DMS153 treated with DMSO at 0.1 percent for 48 hours (cell line): ENCODE data around the gene ZNF827.

ENCODE experiments used
- DNase-seq: peaks from one replicate; lab custom pipeline; 2025; ENCODE audit not compliant: unreplicated experiment; lab: John Stamatoyannopoulos, UW

The ZNF827 gene

DNA sequence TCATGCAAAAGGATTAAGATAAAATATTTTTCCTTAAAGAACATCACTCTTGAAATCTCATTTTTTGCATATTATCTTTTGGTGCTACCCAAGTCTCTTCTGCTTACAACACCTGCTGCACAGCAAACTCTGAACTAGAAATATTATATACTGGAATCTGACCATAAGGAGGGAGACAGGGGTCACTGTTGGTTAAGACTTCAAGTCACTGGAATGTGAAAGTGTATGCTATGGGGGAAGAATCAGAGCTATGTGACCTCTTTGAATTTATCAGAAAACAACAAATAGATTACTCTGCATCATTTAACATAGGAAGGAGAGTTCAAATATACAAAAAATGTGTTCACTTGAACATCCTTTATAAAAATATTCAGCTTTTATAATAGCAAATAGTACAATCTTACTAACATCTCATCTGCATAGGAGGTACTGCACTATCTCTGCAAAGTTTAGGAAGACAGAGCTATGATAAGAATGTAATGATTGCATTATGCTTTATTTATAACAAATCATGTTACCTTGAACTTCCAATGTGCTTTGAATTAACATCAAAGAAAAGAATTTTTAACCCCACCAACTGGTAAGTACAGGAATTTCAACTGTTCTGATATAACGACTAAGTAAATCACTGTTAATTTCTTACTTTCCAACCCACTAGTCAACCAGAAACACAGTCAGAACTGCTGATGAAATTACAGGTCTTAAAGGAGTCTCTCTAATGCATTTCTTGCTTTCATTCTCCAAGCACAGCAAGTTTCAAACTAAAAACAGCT, 69.8 kb downstream of the ZNF827 start:
- no peak for DNase-seq

DNA sequence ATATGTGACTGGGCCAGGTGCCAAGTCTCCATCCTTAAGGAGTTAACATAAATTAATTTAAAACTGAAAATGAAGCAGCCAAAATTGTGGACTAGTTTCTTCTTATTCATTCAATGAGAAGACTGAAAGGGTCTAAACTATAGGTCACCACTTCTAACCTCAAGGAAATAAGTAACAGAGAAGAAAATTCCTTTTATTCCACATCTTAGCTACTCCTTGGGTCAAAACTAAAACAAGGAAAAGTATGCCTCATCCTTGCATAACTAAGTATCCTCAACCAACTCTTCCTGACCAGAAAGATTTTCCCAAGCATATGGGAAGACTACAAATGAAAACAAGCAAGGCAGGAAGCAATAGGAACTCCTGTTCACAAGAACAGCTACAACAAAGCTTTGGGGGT, 71.2 kb downstream of the ZNF827 start:
- DNase-seq: no peak

DNA sequence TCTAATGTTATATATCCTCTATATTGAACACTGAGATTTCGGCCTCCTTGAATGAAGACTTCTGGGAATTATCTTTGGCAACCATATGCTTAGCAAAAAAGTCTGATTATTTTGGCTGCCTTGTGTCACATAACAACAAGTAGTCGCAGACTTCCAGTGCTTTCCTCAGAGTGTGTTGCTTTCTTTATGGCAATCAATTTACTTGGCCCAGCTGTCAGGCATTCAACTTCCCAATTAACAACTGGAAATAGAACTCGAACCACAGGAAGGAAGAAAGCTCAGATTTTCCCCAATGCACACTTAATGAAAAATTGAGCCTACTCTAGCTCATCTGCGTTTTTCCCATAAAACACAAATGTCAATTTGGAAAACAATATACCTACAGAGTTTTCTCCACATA, 71.6 kb downstream of the ZNF827 start:
- no peak for DNase-seq

DNA sequence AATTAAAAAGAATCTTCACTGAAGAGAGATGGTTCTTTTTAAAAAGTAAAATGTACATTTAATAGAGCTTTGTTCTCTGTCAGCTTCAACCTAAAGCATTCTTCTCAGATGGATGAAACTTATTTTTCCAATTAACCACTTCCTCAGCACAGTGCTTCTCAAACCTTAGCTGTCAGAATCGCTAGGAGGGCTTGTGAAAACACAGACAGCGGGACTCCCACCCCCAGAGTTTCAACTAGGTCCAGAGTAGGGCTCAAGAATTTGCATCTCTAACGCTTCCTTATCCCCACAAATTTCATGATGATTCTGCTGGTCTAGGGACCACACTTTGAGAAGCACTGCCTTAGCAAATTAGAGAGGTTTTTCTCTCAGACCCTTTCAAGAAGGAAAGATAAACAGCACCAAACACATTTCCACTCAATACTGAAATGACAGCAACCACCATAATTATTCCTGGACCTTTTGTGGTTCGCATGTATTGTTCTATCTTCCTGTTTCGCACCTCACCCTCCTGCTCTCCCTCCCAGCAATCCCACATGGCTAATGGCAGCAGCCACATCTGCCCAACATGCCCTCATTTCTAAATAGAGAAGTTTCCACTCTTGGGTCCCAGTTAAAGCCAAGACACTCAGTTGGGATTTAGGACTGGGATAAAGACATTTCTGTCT, 73.2 kb downstream of the ZNF827 start:
- DNase-seq: no peak

- DNase-seq: no peak
Measured at GRCh38 chr4:145863191-145863590, 75.4 kb downstream of the ZNF827 start.

- no peak for DNase-seq
Measured at GRCh38 chr4:145861336-145862318, 77.0 kb downstream of the ZNF827 start.

GRCh38 chr4:145860897-145861296, 77.7 kb downstream of the ZNF827 start:
- no peak for DNase-seq

GRCh38 chr4:145860446-145860845, 78.2 kb downstream of the ZNF827 start:
- no peak for DNase-seq

DNA sequence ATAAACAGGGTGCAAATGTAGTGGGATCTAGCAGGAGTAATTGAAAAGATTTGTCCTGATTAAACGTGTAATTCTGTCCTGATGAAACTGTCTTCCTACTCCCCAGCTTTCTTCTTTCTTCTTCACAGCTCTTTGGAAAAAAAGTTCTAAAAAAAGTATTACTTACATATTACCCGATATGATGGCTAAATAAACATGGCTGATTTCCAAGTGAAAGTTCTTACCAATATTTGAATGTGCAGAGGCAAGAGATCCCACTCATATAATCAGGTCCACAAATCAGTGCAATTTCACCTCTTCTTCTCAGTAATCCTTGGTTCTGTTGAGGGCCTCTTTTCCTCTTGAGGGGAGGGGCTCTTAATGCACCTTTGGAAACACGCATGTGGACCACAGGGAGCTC, 78.7 kb downstream of the ZNF827 start:
- no peak for DNase-seq

DNA sequence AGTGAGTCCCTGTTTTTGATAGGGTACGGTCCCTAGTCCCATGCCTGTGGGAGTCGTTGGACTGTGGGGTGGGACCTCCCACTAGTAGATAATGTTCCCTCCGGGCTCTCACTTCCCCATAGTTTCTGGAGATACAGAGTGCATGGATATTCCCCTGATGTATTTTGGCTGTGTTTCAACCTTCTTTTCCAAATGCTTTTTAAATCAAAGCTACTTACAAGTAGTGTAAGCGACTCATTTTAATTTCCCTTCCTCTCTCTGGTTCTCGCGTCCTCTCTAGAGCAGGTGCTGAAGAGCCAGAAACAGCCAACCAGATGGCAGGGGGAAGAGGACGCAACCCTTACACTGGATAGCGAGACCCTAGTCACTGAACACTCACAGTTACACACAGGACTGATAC, 79.2 kb downstream of the ZNF827 start:
- no peak for DNase-seq

GRCh38 chr4:145852256-145852839, 86.3 kb downstream of the ZNF827 start:
- DNase-seq: no peak

GRCh38 chr4:145851511-145852201, 87.0 kb downstream of the ZNF827 start:
- DNase-seq: no peak

GRCh38 chr4:145847764-145848163, 90.9 kb downstream of the ZNF827 start:
- no peak for DNase-seq

DNA sequence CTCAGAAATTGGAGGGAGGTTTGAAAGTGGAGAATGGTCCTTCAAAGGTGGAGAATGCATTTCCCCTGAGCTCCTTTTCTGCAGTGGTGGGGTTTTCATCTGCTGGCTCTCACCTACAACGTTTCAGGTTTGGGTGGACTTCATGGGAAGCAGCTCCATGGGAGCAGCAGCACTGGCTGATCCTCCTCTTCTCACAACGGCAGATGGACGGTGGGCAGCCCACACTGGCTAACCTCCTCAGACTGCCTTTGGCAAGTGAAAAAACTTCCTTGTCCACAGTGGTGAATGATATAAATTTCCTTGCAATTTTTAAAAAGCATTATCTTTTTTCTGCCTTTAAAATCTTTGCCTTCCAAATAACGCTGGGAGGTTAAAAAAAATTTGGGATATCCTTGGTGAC, 93.5 kb downstream of the ZNF827 start:
- no peak for DNase-seq

GRCh38 chr4:145843639-145844038, 95.0 kb downstream of the ZNF827 start:
- no peak for DNase-seq

DNA sequence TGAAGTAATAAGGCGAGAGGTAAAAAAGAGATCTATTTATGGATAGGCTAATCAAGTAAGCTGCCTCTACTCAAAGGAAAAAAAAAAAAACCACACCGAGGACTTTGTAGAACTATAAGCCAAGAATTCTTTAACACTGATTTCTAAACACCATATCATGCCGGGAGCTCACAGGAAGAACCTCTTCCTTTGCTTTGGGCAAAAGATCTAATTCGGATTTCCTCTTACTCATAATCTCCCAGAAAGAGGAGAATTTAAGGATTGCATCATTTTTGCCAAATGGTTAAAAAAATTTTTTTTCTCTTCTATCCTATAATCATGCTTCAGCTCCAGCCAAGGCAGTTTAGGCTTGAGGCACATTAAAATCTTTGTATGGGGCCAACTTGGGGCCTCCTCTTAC, 95.5 kb downstream of the ZNF827 start:
- DNase-seq: no peak

DNA sequence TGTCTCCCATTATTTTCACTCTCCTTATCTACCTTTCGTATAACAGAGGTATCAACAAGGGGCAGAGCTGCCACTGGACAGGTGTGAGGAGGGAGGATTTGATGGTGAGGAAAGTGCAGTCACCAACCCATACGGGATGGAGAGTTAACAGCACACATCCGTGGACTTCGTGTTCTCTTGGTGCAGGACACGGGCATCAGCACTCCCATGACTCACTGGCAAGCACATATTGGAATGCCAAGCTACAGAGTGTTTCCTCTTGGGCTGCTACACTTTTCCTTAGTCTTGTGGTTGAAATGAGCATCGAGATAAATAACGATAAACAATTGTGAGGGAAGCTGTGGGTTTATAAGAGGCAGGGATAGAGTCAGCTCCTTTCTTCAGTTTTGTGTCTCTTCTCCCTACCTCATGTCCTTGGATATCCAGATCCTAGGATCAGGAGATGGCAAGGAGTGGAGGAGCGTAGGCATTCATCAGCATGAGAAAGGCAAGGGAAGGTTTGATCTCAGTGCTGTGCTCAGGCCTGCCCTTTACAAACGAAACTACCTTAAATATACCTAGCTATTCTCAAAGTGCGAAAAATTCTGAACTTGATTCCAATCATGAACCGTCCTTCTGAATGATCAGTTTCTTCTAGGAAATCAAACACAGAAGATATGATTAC, 96.3 kb downstream of the ZNF827 start:
- no peak for DNase-seq

DNA sequence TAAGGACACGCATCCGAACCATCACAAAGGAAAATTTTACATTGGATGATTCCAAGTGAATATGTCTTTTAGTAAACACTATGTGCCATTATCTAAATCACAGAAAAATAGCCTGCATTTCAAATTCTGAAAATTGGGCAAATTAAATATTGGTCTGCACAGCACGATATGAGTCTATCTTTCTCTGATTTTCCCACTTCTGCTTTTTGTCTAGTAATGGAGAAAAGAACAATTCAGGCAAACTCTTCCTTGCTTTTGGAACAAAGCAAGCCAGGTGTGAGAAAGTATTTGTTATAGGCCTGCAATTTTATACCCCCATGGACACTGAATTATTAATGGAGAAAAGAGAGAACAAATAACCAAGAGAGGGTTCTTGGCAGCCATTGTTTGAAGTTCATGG, 97.8 kb downstream of the ZNF827 start:
- no peak for DNase-seq

DNA sequence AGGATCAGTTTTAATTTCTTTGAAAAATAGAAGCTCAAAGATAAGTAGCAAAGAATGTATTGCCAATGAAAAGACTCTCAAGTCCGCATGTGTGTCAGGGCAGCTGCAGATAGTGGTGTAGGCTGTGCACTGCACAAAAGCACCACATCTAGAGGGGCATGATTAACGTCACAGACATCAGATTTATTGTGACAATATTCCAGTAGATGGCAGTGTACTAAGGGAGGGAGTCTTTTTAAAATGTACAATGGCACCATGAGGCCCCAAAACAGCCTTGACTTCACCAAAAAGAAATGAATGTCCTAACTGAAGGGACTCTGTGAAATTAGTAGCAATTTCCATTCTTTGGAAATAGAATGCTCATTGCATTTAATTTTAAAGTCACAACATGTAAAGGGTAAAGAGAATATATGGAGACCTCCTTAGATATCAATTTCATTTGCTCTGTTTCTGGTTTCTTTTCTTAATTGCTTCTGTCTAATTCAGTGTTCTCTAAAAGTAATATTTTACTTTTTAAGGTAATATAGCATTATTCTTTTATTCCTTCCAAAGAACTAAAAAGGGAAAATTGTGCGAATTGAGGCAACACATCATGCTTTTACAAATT, 98.4 kb downstream of the ZNF827 start:
- DNase-seq: peak; percentile 49

DNA sequence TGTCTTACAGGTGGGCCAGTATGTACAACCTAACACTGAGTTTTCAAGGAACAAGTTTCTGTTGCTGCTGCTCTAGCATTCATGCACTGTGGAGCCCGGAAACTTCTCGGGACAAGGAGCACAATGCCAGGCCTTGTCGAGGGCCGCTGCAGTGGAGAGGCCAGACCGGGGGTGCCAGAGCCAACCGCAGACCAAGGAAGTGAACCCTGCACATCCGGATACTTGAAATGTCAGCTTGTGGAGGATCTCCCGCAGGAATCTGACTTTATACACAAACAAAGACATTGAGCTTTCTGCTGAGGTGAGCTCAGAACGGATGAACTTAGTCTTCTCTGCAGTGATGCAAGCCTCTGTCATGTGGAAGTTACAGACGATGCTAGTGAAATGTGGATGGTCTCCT, 99.5 kb downstream of the ZNF827 start:
- no peak for DNase-seq
